Breast epithelium (tissue), 4 donors: ENCODE data around the gene CSNK1G1. TPM values are rescaled to one million over a fixed set of nuclear protein-coding genes. Genes with fewer than 3 reads are reported as not detected.
A peak's percentile ranks its signal among the peaks of the same experiment; 100 is the strongest.

Source experiments
- DNase-seq, 2 donors: peaks; one replicate each; pipeline ENCODE4 v3.0.0-alpha.2; 2019; ENCODE audit warnings: low spot score in 2 of 2
- H3K27ac ChIP-seq, 2 donors: fragments of 200-600 bp; sonication (generic) in 1 of 2; one replicate each; pipeline ENCODE4 v1.5.1; 2016 to 2019; ENCODE audit warnings: mild to moderate bottlenecking in 1 of 2
- H3K27me3 ChIP-seq, 2 donors: fragments of 200-600 bp; sonication (generic) in 1 of 2; one replicate each; pipeline versions ENCODE4 v1.5.1 to v1.6.0; 2017 to 2019; ENCODE audit warnings: control low read depth in 1 of 2, mild to moderate bottlenecking in 1 of 2
- H3K36me3 ChIP-seq: fragments of 200-600 bp; one replicate; pipeline ENCODE4 v1.5.1; 2019
- H3K4me1 ChIP-seq, 2 donors: fragments of 200-600 bp; sonication (generic); one replicate each; pipeline ENCODE4 v1.5.1; 2016 to 2019; ENCODE audit warnings: control low read depth in 1 of 2
- H3K4me3 ChIP-seq, 3 donors: fragments of 200-600 bp; sonication (generic); 1 replicate in 2 of 3; 2 replicates in 1 of 3; pipeline ENCODE4 v1.5.1; 2016 to 2019; ENCODE audit warnings: mild to moderate bottlenecking in 3 of 3, moderate library complexity in 2 of 3
- H3K9me3 ChIP-seq, 2 donors: fragments of 200-600 bp; sonication (generic) in 1 of 2; one replicate each; pipeline ENCODE4 v1.5.1; 2016 to 2019; ENCODE audit warnings: control low read depth in 1 of 2
- POLR2A ChIP-seq: fragments of 450-650 bp; IDR thresholded peaks from one replicate; pipeline ENCODE4 v1.6.1; 2016; ENCODE audit warnings: antibody characterized with exemption, mild to moderate bottlenecking, moderate library complexity
- POLR2AphosphoS5 ChIP-seq, 3 donors: sonication (generic); formaldehyde crosslinking; IDR thresholded peaks; one replicate each; pipeline ENCODE4 v1.6.1; 2017; ENCODE audit warnings: antibody characterized with exemption in 3 of 3
- intact Hi-C: fragments of 100-400 bp; cut with DNase I; formaldehyde crosslinking; loops from one replicate; pipeline ENCODE4 v1.15.1; 2023; ENCODE audit warnings: low total_unique reads
- total RNA-seq, 3 donors: library from RNA; depleted of rRNA; stranded (reverse); fragments of >200 nt; gene quantifications; one replicate each; pipeline ENCODE4 v1.1.0, GENCODE V29; 2016
- TF ChIP-seq, protein P1 (sequence below), 3 donors: fragments of 450-650 bp; IDR thresholded peaks; one replicate each; pipeline ENCODE4 v1.5.1; 2016 to 2017; ENCODE audit warnings: antibody characterized with exemption in 3 of 3, mild to moderate bottlenecking in 3 of 3, moderate library complexity in 3 of 3

The CSNK1G1 gene
- total RNA-seq, 3 donors from 2014 or later = 12.6 to 37.7 (median 31.2) TPM

GRCh38 chr15:64152507-64153387 lies 203.2 kb downstream of the CSNK1G1 start:
- intact Hi-C loops = no loop called here
- Histone ChIP-seq H3K27ac (no peak overlapping the region), H3K27me3 (peaks cover 0 to 4% of the 10 kb centered on the region in 2 donors), H3K9me3 (no peaks in the 10 kb centered on the region), H3K4me3 (peak overlapping the region; percentile 29 to 63 (median 59)), H3K36me3 (peaks cover 8% of the 10 kb centered on the region), H3K4me1 (peaks cover 0 to 5% of the 10 kb centered on the region in 2 donors)
- no peak for DNase-seq
- TF ChIP-seq, protein P1, sequence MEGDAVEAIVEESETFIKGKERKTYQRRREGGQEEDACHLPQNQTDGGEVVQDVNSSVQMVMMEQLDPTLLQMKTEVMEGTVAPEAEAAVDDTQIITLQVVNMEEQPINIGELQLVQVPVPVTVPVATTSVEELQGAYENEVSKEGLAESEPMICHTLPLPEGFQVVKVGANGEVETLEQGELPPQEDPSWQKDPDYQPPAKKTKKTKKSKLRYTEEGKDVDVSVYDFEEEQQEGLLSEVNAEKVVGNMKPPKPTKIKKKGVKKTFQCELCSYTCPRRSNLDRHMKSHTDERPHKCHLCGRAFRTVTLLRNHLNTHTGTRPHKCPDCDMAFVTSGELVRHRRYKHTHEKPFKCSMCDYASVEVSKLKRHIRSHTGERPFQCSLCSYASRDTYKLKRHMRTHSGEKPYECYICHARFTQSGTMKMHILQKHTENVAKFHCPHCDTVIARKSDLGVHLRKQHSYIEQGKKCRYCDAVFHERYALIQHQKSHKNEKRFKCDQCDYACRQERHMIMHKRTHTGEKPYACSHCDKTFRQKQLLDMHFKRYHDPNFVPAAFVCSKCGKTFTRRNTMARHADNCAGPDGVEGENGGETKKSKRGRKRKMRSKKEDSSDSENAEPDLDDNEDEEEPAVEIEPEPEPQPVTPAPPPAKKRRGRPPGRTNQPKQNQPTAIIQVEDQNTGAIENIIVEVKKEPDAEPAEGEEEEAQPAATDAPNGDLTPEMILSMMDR (IDR thresholded peaks at IDR 0.05) = no peak
- TF ChIP-seq POLR2AphosphoS5 (IDR thresholded peaks at IDR 0.05) (no peak), POLR2A (no peak)

- TF ChIP-seq POLR2AphosphoS5 (IDR thresholded peaks at IDR 0.05) = no peak
- TF ChIP-seq, protein P1 (IDR thresholded peaks at IDR 0.05) = no peak
- no peak for TF ChIP-seq POLR2A
- no peak for DNase-seq
- no peak within 1 kb of the TSS for H3K27ac ChIP-seq
- H3K27me3 ChIP-seq = peaks cover 0 to 4% of the 10 kb centered on the region in 2 donors
- intact Hi-C loops = no loop called here
- H3K9me3 ChIP-seq = no peaks in the 10 kb centered on the region
- peaks cover 8% of the 10 kb centered on the region for H3K36me3 ChIP-seq
- peaks cover 0 to 5% of the 10 kb centered on the region in 2 donors for H3K4me1 ChIP-seq
- H3K4me3 ChIP-seq = peak within 1 kb of the TSS; percentile 29 to 63 (median 59)
These were observed 204.1 kb downstream of the CSNK1G1 start, which contains the start of gene SNX22 for GRCh38 chr15:64151727-64152506. Gene SNX22, plus strand, starts transcription at chr15:64151731. Its CDS starts 45 bp downstream, at chr15:64151776.

GRCh38 chr15:64149893-64150578 lies 205.9 kb downstream of the CSNK1G1 start:
- TF ChIP-seq, protein P1 (IDR thresholded peaks at IDR 0.05) = no peak
- TF ChIP-seq POLR2AphosphoS5 (IDR thresholded peaks at IDR 0.05) (no peak), POLR2A (no peak)
- Histone ChIP-seq H3K27ac (no peak overlapping the region), H3K4me3 (no peak overlapping the region), H3K36me3 (no peaks in the 10 kb centered on the region), H3K4me1 (peaks cover 0 to 5% of the 10 kb centered on the region in 2 donors), H3K9me3 (no peaks in the 10 kb centered on the region), H3K27me3 (peaks cover 0 to 4% of the 10 kb centered on the region in 2 donors)
- no peak for DNase-seq
- intact Hi-C loops = no loop called here

DNA sequence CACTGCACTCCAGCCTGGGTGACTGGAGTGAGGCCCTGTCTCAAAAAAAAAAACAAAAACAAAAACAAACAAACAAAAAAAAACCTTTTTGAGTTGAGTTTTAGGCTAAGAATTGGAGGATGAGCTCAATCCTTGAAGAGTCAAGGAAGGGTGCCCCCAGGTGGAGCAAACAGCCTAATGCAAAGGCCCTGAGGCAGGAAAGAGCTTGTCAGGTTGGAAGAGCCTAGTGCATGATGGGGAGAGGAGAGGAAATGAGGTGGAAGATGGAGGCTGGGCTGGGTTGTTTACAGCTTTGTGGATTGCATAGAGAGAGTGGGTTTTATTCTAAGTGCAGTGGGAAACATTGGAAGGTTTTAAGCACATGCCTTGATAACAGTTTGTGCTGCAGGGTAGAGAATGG lies 206.5 kb downstream of the CSNK1G1 start:
- H3K4me1 ChIP-seq = peaks cover 0 to 5% of the 10 kb centered on the region in 2 donors
- H3K9me3 ChIP-seq = no peaks in the 10 kb centered on the region
- TF ChIP-seq POLR2A (no peak), POLR2AphosphoS5 (IDR thresholded peaks at IDR 0.05) (no peak)
- TF ChIP-seq, protein P1 (IDR thresholded peaks at IDR 0.05) = no peak
- no peaks in the 10 kb centered on the region for H3K36me3 ChIP-seq
- no peak overlapping the region for H3K4me3 ChIP-seq
- intact Hi-C loops = no loop called here
- H3K27ac ChIP-seq = no peak overlapping the region
- no peak for DNase-seq
- peaks cover 0 to 4% of the 10 kb centered on the region in 2 donors for H3K27me3 ChIP-seq
